SK-N-SH (cell line): ENCODE results near the gene DLG2. TPM values are rescaled to one million over a fixed set of nuclear protein-coding genes. Genes with fewer than 3 reads are reported as not detected.
A peak's percentile ranks its signal among the peaks of the same experiment; 100 is the strongest.

Experiments
- CTCF ChIA-PET: fragments of 300-600, 350-600 bp; formaldehyde crosslinking; extraction: SDS; loops from one replicate; lab custom pipeline; 2021; lab: Yijun Ruan, JAX
- POLR2A ChIA-PET: fragments of 350-600 bp; sonication (Branson Sonifier 250); formaldehyde crosslinking; extraction: SDS; loops from one replicate; lab custom pipeline; 2020; ENCODE audit warnings: antibody characterized with exemption, inconsistent platforms; lab: Yijun Ruan, JAX
- DNase-seq: peaks from one replicate; pipeline ENCODE4 v3.0.0; 2012
- H2AFZ ChIP-seq: fragments of 200-600 bp; sonication (generic); 2 replicates; pipeline ENCODE4 v1.8.1; 2016; ENCODE audit warnings: antibody characterized with exemption, mild to moderate bottlenecking, low read depth
- H3F3A ChIP-seq: fragments of 200-600 bp; sonication (generic); replicated peaks from 2 replicates; pipeline ENCODE3; 2016; ENCODE audit warnings: antibody characterized with exemption, mild to moderate bottlenecking; ENCODE audit not compliant: insufficient read depth
- H3K27ac ChIP-seq, 2 experiments: fragments of 200-500 bp in 1 of 2; fragments of 200-600 bp in 1 of 2; sonication (Bioruptor generic) in 1 of 2; sonication (generic), shearing (Covaris generic) in 1 of 2; 2 replicates each; pipeline versions ENCODE4 v1.5.1 to v1.6.1; 2014 to 2016; ENCODE audit warnings: low read depth in 2 of 2, inconsistent platforms in 1 of 2, low read length in 1 of 2, mild to moderate bottlenecking in 1 of 2, mixed read lengths in 1 of 2
- H3K27me3 ChIP-seq: fragments of 200-600 bp; sonication (generic), shearing (Covaris generic); 2 replicates; pipeline ENCODE4 v1.6.1; 2016; ENCODE audit warnings: mixed run types; ENCODE audit not compliant: insufficient read depth
- H3K36me3 ChIP-seq, 2 experiments: fragments of 200-500 bp in 1 of 2; fragments of 200-600 bp in 1 of 2; sonication (Bioruptor generic) in 1 of 2; sonication (generic) in 1 of 2; replicated peaks in 1 of 2; 2 replicates each; pipeline versions ENCODE3 to v1.5.1; 2014 to 2016; ENCODE audit warnings: low read length in 1 of 2, mild to moderate bottlenecking in 1 of 2; ENCODE audit not compliant: insufficient read depth in 2 of 2, control insufficient read depth in 1 of 2
- H3K4me1 ChIP-seq, 2 experiments: fragments of 200-500 bp in 1 of 2; fragments of 200-600 bp in 1 of 2; sonication (Bioruptor generic) in 1 of 2; sonication (generic), shearing (Covaris generic) in 1 of 2; 2 replicates each; pipeline versions ENCODE4 v1.5.1 to v1.6.1; 2014 to 2016; ENCODE audit warnings: low read depth in 1 of 2, low read length in 1 of 2, mixed run types in 1 of 2; ENCODE audit not compliant: insufficient read depth in 2 of 2, control insufficient read depth in 1 of 2
- H3K4me2 ChIP-seq: fragments of 200-600 bp; sonication (generic), shearing (Covaris generic); 2 replicates; pipeline ENCODE4 v1.6.1; 2017; ENCODE audit warnings: mixed run types
- H3K4me3 ChIP-seq, 2 experiments: fragments of 200-500 bp in 1 of 2; fragments of 200-600 bp in 1 of 2; sonication (Bioruptor generic) in 1 of 2; sonication (generic), shearing (Covaris generic) in 1 of 2; 2 replicates each; pipeline versions ENCODE4 v1.5.1 to v1.8.1; 2014 to 2016; ENCODE audit warnings: low read depth in 2 of 2, inconsistent platforms in 1 of 2, low read length in 1 of 2, mild to moderate bottlenecking in 1 of 2, mixed read lengths in 1 of 2, moderate library complexity in 1 of 2
- H3K79me2 ChIP-seq: fragments of 200-600 bp; sonication (generic); 2 replicates; pipeline ENCODE4 v1.8.1; 2017; ENCODE audit warnings: mild to moderate bottlenecking; ENCODE audit not compliant: insufficient read depth
- H3K9ac ChIP-seq: fragments of 200-600 bp; sonication (generic); 2 replicates; pipeline ENCODE4 v1.6.1; 2017; ENCODE audit warnings: mixed run types
- H3K9me2 ChIP-seq: fragments of 200-600 bp; sonication (generic); 2 replicates; pipeline ENCODE4 v1.6.1; 2017; ENCODE audit warnings: mixed run types
- H3K9me3 ChIP-seq: fragments of 200-600 bp; sonication (generic); 2 replicates; pipeline ENCODE4 v1.6.1; 2017; ENCODE audit warnings: mixed run types, mild to moderate bottlenecking, moderate library complexity
- H4K20me1 ChIP-seq: fragments of 200-600 bp; sonication (generic); 2 replicates; pipeline ENCODE4 v1.6.1; 2017; ENCODE audit warnings: mild to moderate bottlenecking, mixed run types; ENCODE audit not compliant: insufficient read depth
- CHD2 ChIP-seq: fragments of 150-350 bp; IDR thresholded peaks from 2 replicates; pipeline ENCODE4 v1.6.1; 2018; ENCODE audit warnings: low read length; ENCODE audit not compliant: partially characterized antibody
- CTCF ChIP-seq: fragments of 200-600 bp; sonication (generic); IDR thresholded peaks from 2 replicates; pipeline ENCODE4 v1.6.1; 2017; ENCODE audit warnings: antibody characterized with exemption, mild to moderate bottlenecking, moderate library complexity
- ELF1 ChIP-seq: IDR thresholded peaks from 2 replicates; pipeline ENCODE4 v1.4.0; 2012
- EP300 ChIP-seq, 2 experiments: IDR thresholded peaks; 2 replicates each; pipeline versions ENCODE4 v1.4.0 to v1.6.1; 2012; ENCODE audit warnings: borderline replicate concordance in 1 of 2, low read depth in 1 of 2, low read length in 1 of 2
- EZH2phosphoT487 ChIP-seq: fragments of 200-600 bp; sonication (generic); IDR thresholded peaks from 2 replicates; pipeline ENCODE4 v1.6.1; 2017; ENCODE audit warnings: low read depth, mixed run types, mild to moderate bottlenecking, antibody characterized with exemption, moderate library complexity, borderline replicate concordance
- FOSL2 ChIP-seq: IDR thresholded peaks from 2 replicates; pipeline ENCODE4 v1.4.0; 2012; ENCODE audit warnings: low read depth, mild to moderate bottlenecking, moderate library complexity, borderline replicate concordance
- FOXJ3 ChIP-seq: sonication (generic); formaldehyde crosslinking; IDR thresholded peaks from 2 replicates; pipeline ENCODE4 v1.5.1; 2020; ENCODE audit warnings: mild to moderate bottlenecking, missing genetic modification reagents
- FOXM1 ChIP-seq: IDR thresholded peaks from 2 replicates; pipeline ENCODE4 v1.4.0; 2012; ENCODE audit warnings: low read depth, mild to moderate bottlenecking
- GATA2 ChIP-seq: sonication (generic); formaldehyde crosslinking; IDR thresholded peaks from 2 replicates; pipeline ENCODE4 v1.5.0; 2020; ENCODE audit warnings: mild to moderate bottlenecking, missing genetic modification reagents
- JUND ChIP-seq: IDR thresholded peaks from 2 replicates; pipeline ENCODE4 v1.4.0; 2012
- MEF2A ChIP-seq: IDR thresholded peaks from 2 replicates; pipeline ENCODE4 v1.4.0; 2012; ENCODE audit warnings: low read depth, borderline replicate concordance
- NFIC ChIP-seq: IDR thresholded peaks from 2 replicates; pipeline ENCODE4 v1.4.0; 2012; ENCODE audit warnings: borderline replicate concordance
- NRF1 ChIP-seq: IDR thresholded peaks from 2 replicates; pipeline ENCODE4 v1.6.1; 2012; ENCODE audit warnings: low read depth, mild to moderate bottlenecking, low read length
- PBX3 ChIP-seq: IDR thresholded peaks from 2 replicates; pipeline ENCODE4; 2012
- POLR2AphosphoS5 ChIP-seq: IDR thresholded peaks from 2 replicates; pipeline ENCODE4 v1.6.1; 2012; ENCODE audit warnings: low read depth, low read length
- RCOR1 ChIP-seq: fragments of 150-350 bp; IDR thresholded peaks from 2 replicates; pipeline ENCODE4 v1.6.1; 2017; ENCODE audit warnings: antibody characterized with exemption, low read length
- RFX5 ChIP-seq: IDR thresholded peaks from 2 replicates; pipeline ENCODE4 v1.6.1; 2012; ENCODE audit warnings: mild to moderate bottlenecking, improper control_type of control experiment, low read length
- SIN3A ChIP-seq: IDR thresholded peaks from 2 replicates; pipeline ENCODE4 v1.6.1; 2012; ENCODE audit warnings: low read depth, mild to moderate bottlenecking, low read length, moderate library complexity, borderline replicate concordance
- TAF1 ChIP-seq: IDR thresholded peaks from 2 replicates; pipeline ENCODE4 v1.6.1; 2012; ENCODE audit warnings: low read depth, mild to moderate bottlenecking, low read length, moderate library complexity, borderline replicate concordance
- USF2 ChIP-seq: fragments of 150-350 bp; IDR thresholded peaks from 2 replicates; pipeline ENCODE4 v1.6.1; 2017; ENCODE audit warnings: antibody characterized with exemption, low read length, low read depth, borderline replicate concordance
- ZBTB33 ChIP-seq: IDR thresholded peaks from 2 replicates; pipeline ENCODE4 v1.4.0; 2012; ENCODE audit warnings: low read depth, borderline replicate concordance
- WGBS: methylation state at CpG from one replicate; pipeline ENCODE4 v1.1.6; 2017; ENCODE audit warnings: low lambda C conversion rate; 5-methylcytosine and 5-hydroxymethylcytosine counted together
- polyA plus RNA-seq, 3 experiments: library from polyadenylated mRNA; depleted of rRNA; stranded (reverse); fragments of >200 nt; gene quantifications; 2 replicates each; pipeline ENCODE4 v1.2.3, GENCODE V29; 2012

The DLG2 gene
- polyA plus RNA-seq, 1 of the 3 experiments (the other 2 are of a cell fraction) = 0.21 TPM

- POLR2A ChIA-PET = no interaction called here
- TF ChIP-seq TAF1 (no peak), NFIC (no peak), EZH2phosphoT487 (no peak), POLR2AphosphoS5 (no peak), RFX5 (no peak), FOSL2 (no peak), JUND (no peak), ELF1 (no peak), PBX3 (no peak), FOXM1 (no peak), NRF1 (no peak), CHD2 (no peak), MEF2A (no peak), USF2 (no peak)
- H3K27me3 ChIP-seq = no peaks in the 10 kb centered on the region
- no peak overlapping the region for H3K4me3 ChIP-seq
- no peaks in the 10 kb centered on the region for H3K9me3 ChIP-seq
- no peak overlapping the region for H3K4me2 ChIP-seq
- H4K20me1 ChIP-seq = no peaks in the 10 kb centered on the region
- no peaks in the 10 kb centered on the region for H3K79me2 ChIP-seq
- no peak overlapping the region for H3K27ac ChIP-seq
- H3K9me2 ChIP-seq = no peaks in the 10 kb centered on the region
- DNase-seq = no peak
- peaks cover 8% of the 10 kb centered on the region in 2 experiments; a peak in 3 of 4 replicates for H3K4me1 ChIP-seq
- CTCF ChIA-PET = interaction anchor here (1.5 to 1.8 kb wide), 2 partner anchors 13 to 190 kb away, joined by 4 to 5 read pairs; no protein-coding TSS in a partner anchor
- H3K36me3 ChIP-seq = no peaks in the 10 kb centered on the region
- H3K9ac ChIP-seq = no peak overlapping the region
- WGBS = 57% methylated on average over 2 of the region's 2 CpGs
- H3F3A ChIP-seq = no peaks in the 10 kb centered on the region
- no peak overlapping the region for H2AFZ ChIP-seq
Measured at GRCh38 chr11:83629775-83630174, 1997.4 kb downstream of the DLG2 start.

GRCh38 chr11:83628622-83629355 lies 1998.4 kb downstream of the DLG2 start:
- no peak for TF ChIP-seq FOXJ3 (CRISPR knock-in tag)
- TF ChIP-seq ZBTB33 = no peak
- no peak for TF ChIP-seq RFX5
- TF ChIP-seq FOXM1 = no peak
- no peak for TF ChIP-seq SIN3A
- TF ChIP-seq EP300 (IDR thresholded peaks at IDR 0.05; ENCODE audit: borderline replicate concordance in 1 of 2, low read depth in 1 of 2, low read length in 1 of 2) = peak in 1 of 2 experiments; percentile 37; a peak in 1 of 4 replicates
- peak; percentile 38; the same call in 1 of the 2 replicates for TF ChIP-seq RCOR1
- no peak for TF ChIP-seq CTCF
- TF ChIP-seq GATA2 = peak; percentile 82
- no peaks in the 10 kb centered on the region for H3K36me3 ChIP-seq
- H3K9me3 ChIP-seq = no peaks in the 10 kb centered on the region
- WGBS = 23% methylated on average over 5 of the region's 5 CpGs
- H3K4me1 ChIP-seq = peaks cover 8% of the 10 kb centered on the region in 2 experiments; a peak in 3 of 4 replicates
- no peaks in the 10 kb centered on the region for H3K9me2 ChIP-seq
- H3K4me3 ChIP-seq = no peak overlapping the region
- ChIA-PET CTCF (interaction anchor here (0.6 to 1.5 kb wide), 3 partner anchors 8 to 81 kb away, joined by 3 to 4 read pairs (median 3); no protein-coding TSS in a partner anchor), POLR2A (no interaction called here)
- peak overlapping the region; percentile 7; the same call in 1 of the 2 replicates for H2AFZ ChIP-seq
- H3K9ac ChIP-seq = no peak overlapping the region
- H3K4me2 ChIP-seq = no peak overlapping the region
- H3F3A ChIP-seq = no peaks in the 10 kb centered on the region
- peak; percentile 15 for DNase-seq
- H3K79me2 ChIP-seq = no peaks in the 10 kb centered on the region
- peak overlapping the region in 1 of 2 experiments; percentile 28; a peak in 1 of 4 replicates for H3K27ac ChIP-seq
- no peaks in the 10 kb centered on the region for H4K20me1 ChIP-seq
- H3K27me3 ChIP-seq = no peaks in the 10 kb centered on the region
